GM12878 (cell line): ENCODE measurements around the gene TLR9. TPM values are rescaled to one million over a fixed set of nuclear protein-coding genes. Genes with fewer than 3 reads are reported as not detected.

Source experiments
- ATAC-seq: fragments of 200-7000 bp; cut with Tn5 transposase; 3 replicates; pipeline ENCODE4 v1.9.1; 2020; ENCODE audit warnings: mild to moderate bottlenecking, moderate library complexity
- BruUV-seq: library from RNA; stranded (reverse); fragments of 400-500 nt; replicated peaks from 2 replicates; lab custom pipeline; 2021; lab: Mats Ljungman, UMichigan
- CTCF ChIA-PET: fragments of 300-600 bp; sonication (Branson Sonifier 250); formaldehyde crosslinking; extraction: SDS; loops from one replicate; lab custom pipeline; 2021; ENCODE audit warnings: inconsistent platforms; lab: Yijun Ruan, JAX
- POLR2A ChIA-PET: fragments of 350-600 bp; formaldehyde crosslinking; extraction: SDS; loops from one replicate; lab custom pipeline; 2021; ENCODE audit warnings: inconsistent platforms; lab: Charles Lee
- RAD21 ChIA-PET: fragments of 300-600 bp; sonication (Branson Sonifier 250); formaldehyde crosslinking; loops from one replicate; lab custom pipeline; 2023; ENCODE audit warnings: antibody characterized with exemption; ENCODE audit not compliant: unreplicated experiment; lab: Charles Lee
- SMC1A ChIA-PET: fragments of 300-600 bp; sonication (Branson Sonifier 250); formaldehyde crosslinking; loops from one replicate; lab custom pipeline; 2023; ENCODE audit not compliant: unreplicated experiment, uncharacterized antibody; lab: Charles Lee
- DNase-seq: peaks from one replicate; pipeline ENCODE4 v3.0.0-alpha.2; 2011; ENCODE audit warnings: low read depth, low spot score
- FAIRE-seq: peaks from 3 replicates; lab custom pipeline; 2011; peaks lifted over from hg19 to GRCh38; lab: Jason Lieb, UNC
- H2AFZ ChIP-seq: 2 replicates; pipeline ENCODE4 v1.6.0; 2011; ENCODE audit warnings: low read depth, low read length, control low read depth; ENCODE audit not compliant: control insufficient read depth
- H3K27ac ChIP-seq: 2 replicates; pipeline ENCODE4 v1.5.1; 2011; ENCODE audit warnings: control low read depth; ENCODE audit not compliant: control insufficient read depth, insufficient read depth
- H3K27me3 ChIP-seq, 2 experiments: replicated peaks in 1 of 2; 2 replicates each; pipeline versions ENCODE4 v1.6.0 to v1.6.1; 2011; ENCODE audit warnings: low read length in 1 of 2; ENCODE audit not compliant: control insufficient read depth in 2 of 2, insufficient read depth in 2 of 2
- H3K36me3 ChIP-seq, 2 experiments: 2 replicates each; pipeline ENCODE4 v1.5.1; 2011; ENCODE audit warnings: low read length in 1 of 2; ENCODE audit not compliant: control insufficient read depth in 2 of 2, insufficient read depth in 2 of 2
- H3K4me1 ChIP-seq: 2 replicates; pipeline ENCODE4 v1.6.1; 2011; ENCODE audit warnings: mild to moderate bottlenecking, low read length, moderate library complexity, mixed read lengths; ENCODE audit not compliant: control insufficient read depth, insufficient read depth
- H3K4me2 ChIP-seq: 2 replicates; pipeline ENCODE4 v1.6.0; 2011; ENCODE audit warnings: control low read depth; ENCODE audit not compliant: control insufficient read depth, insufficient read depth
- H3K4me3 ChIP-seq: fragments of 200-600 bp; sonication (generic); 2 replicates; pipeline ENCODE4 v1.5.1; 2016
- H3K79me2 ChIP-seq: 2 replicates; pipeline ENCODE4 v1.6.0; 2011; ENCODE audit warnings: low read length; ENCODE audit not compliant: control insufficient read depth, insufficient read depth
- H3K9ac ChIP-seq: 2 replicates; pipeline ENCODE4 v1.8.0; 2011; ENCODE audit warnings: low read length, control low read depth, mixed read lengths; ENCODE audit not compliant: control insufficient read depth, insufficient read depth
- H3K9me3 ChIP-seq: replicated peaks from 3 replicates; pipeline ENCODE4 v1.5.1; 2011; ENCODE audit warnings: mild to moderate bottlenecking, low read length; ENCODE audit not compliant: control insufficient read depth, insufficient read depth
- H4K20me1 ChIP-seq: 2 replicates; pipeline ENCODE4 v1.6.0; 2011; ENCODE audit not compliant: control insufficient read depth, insufficient read depth
- EZH2 ChIP-seq: IDR thresholded peaks from 2 replicates; pipeline ENCODE4 v1.6.1; 2012; ENCODE audit warnings: low read depth, mild to moderate bottlenecking, control low read depth, inconsistent platforms, low read length, borderline replicate concordance; ENCODE audit not compliant: control insufficient read depth
- IKZF1 ChIP-seq: fragments of 450-650 bp; conservative IDR thresholded peaks from 2 replicates; pipeline ENCODE4 v1.6.1; 2017; ENCODE audit warnings: antibody characterized with exemption, mild to moderate bottlenecking
- MEF2A ChIP-seq: IDR thresholded peaks from 2 replicates; pipeline ENCODE4 v1.6.1; 2011; ENCODE audit warnings: low read depth, mild to moderate bottlenecking, low read length, moderate library complexity; ENCODE audit not compliant: insufficient read depth
- NR2C1 ChIP-seq: fragments of 450-650 bp; IDR thresholded peaks from 2 replicates; pipeline ENCODE4 v1.6.1; 2017; ENCODE audit warnings: antibody characterized with exemption, mild to moderate bottlenecking, moderate library complexity
- POLR2A ChIP-seq: IDR thresholded peaks from 2 replicates; pipeline ENCODE4 v1.6.1; 2011; ENCODE audit warnings: low read depth, mild to moderate bottlenecking, low read length
- whole genome bisulfite sequencing: methylation state at CpG from one replicate; pipeline ENCODE4 v1.1.6; 2016; ENCODE audit warnings: low lambda C conversion rate; ENCODE audit not compliant: insufficient replicate concordance, insufficient coverage; ENCODE audit errors: missing lambda C conversion rate; 5-methylcytosine and 5-hydroxymethylcytosine counted together
- in situ Hi-C: fragments of 300-500 bp; cut with MboI; formaldehyde crosslinking; loops from 9 replicates; pipeline ENCODE4 v1.14.3; 2018; ENCODE audit warnings: mixed read lengths
- intact Hi-C: fragments of 100-400 bp; cut with micrococcal nuclease; formaldehyde crosslinking; loops from one replicate; pipeline ENCODE4 v1.14.2; 2022; ENCODE audit not compliant: unreplicated experiment
- polyA plus RNA-seq, 11 experiments: library from polyadenylated mRNA; depleted of rRNA in 4 of 11; unstranded in 6 of 11; stranded (reverse) in 5 of 11; fragments of >200 nt; fragmentation: Nextera tagmentation in 4 of 11; fragmentation: Illumina TruSeq in 1 of 11; extraction: Ambion mirVana in 4 of 11; extraction: Trizol in 1 of 11; gene quantifications; 1 replicate in 1 of 11; 2 replicates in 10 of 11; pipeline versions ENCODE4 v1.2.1 to v1.2.3, GENCODE V29; 2011 to 2016; ENCODE audit warnings: inconsistent platforms in 2 of 11, missing spikeins in 2 of 11, low read depth in 1 of 11
- total RNA-seq, 4 experiments: library from RNA; depleted of rRNA in 3 of 4; stranded (reverse); fragments of >200 nt in 3 of 4; fragmentation: Illumina TruSeq in 1 of 4; extraction: Trizol in 1 of 4; gene quantifications; 2 replicates each; pipeline versions ENCODE4 v1.2.1 to v1.2.3, GENCODE V29; 2013 to 2021
- TF ChIP-seq, protein P1 (sequence below): fragments of 450-650 bp; IDR thresholded peaks from 2 replicates; pipeline ENCODE4 v1.6.1; 2017; ENCODE audit warnings: mild to moderate bottlenecking, moderate library complexity
- TF ChIP-seq, protein P2 (sequence below), 3 experiments: IDR thresholded peaks in 2 of 3; conservative IDR thresholded peaks in 1 of 3; 2 replicates each; pipeline ENCODE4 v1.5.1; 2011; ENCODE audit warnings: low read depth in 3 of 3, low read length in 3 of 3, mild to moderate bottlenecking in 3 of 3, control low read depth in 2 of 3, moderate library complexity in 2 of 3, inconsistent platforms in 1 of 3, mixed read lengths in 1 of 3; ENCODE audit not compliant: control insufficient read depth in 2 of 3, insufficient read depth in 1 of 3; ENCODE audit errors: extremely low read depth in 1 of 3

TLR9 gene
- total and polyA plus RNA-seq, 10 of the 15 experiments (the other 5 are each of a cell fraction or from before 2014, with no cell fraction given) = 0.10 to 4.8 (median 0.53) TPM; not detected in 1

DNA sequence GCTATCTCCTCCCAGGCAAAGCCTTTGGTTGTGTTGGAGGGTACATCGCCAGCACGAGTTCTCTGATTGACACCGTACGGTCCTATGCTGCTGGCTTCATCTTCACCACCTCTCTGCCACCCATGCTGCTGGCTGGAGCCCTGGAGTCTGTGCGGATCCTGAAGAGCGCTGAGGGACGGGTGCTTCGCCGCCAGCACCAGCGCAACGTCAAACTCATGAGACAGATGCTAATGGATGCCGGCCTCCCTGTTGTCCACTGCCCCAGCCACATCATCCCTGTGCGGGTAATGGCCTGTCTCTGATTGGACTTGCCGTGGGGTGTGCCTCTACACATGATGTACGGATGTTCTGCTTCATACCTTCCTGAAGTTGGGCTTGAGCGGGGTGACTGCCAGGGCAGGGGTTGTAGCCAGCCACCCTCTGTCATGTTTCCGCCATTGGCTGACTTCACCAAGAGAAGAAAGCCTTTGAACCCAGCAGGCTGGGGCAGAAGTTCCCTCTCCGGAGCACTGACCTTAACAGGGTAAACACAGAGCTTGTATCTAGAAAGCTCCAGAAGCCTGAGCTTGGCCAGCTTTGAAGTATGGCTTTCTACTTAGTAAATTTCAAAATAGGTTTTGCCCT is 14.1 kb downstream of the TLR9 start:
- H3K36me3 ChIP-seq = peaks cover 25 to 48% of the 10 kb centered on the region in 2 experiments
- no TSS peak for BruUV-seq
- ChIA-PET POLR2A (interaction anchor here (1.0 to 1.5 kb wide), 3 partner anchors 10 to 49 kb away, joined by 3 read pairs; no protein-coding TSS in a partner anchor), CTCF (interaction anchor here (1.1 to 5.6 kb wide), 3 partner anchors 9 to 128 kb away, joined by 4 to 44 read pairs (median 6); no protein-coding TSS in a partner anchor), RAD21 (interaction anchor here (1.5 kb wide), 1 partner anchor 9 kb away, joined by 4 read pairs; no protein-coding TSS in a partner anchor)
- no peaks in the 10 kb centered on the region for H3K9me3 ChIP-seq
- H3K27ac ChIP-seq = no peak overlapping the region
- no peak overlapping the region for H3K4me3 ChIP-seq
- H3K9ac ChIP-seq = no peak overlapping the region
- H3K4me1 ChIP-seq = no peaks in the 10 kb centered on the region
- TF ChIP-seq EZH2 (no peak), MEF2A (no peak), POLR2A (peak; percentile 30; the same call in 1 of the 2 replicates)
- TF ChIP-seq, all 136 proteins: peak for 1
- DNase-seq (no peak), ATAC-seq (no peak), FAIRE-seq (no peak)
- Histone ChIP-seq H3K79me2 (no peaks in the 10 kb centered on the region; the same call in 1 of the 2 replicates), H3K4me2 (no peak overlapping the region), H2AFZ (no peak overlapping the region), H3K27me3 (no peaks in the 10 kb centered on the region), H4K20me1 (no peaks in the 10 kb centered on the region)
- WGBS = 95% methylated on average over 18 of the region's 18 CpGs
- SMC1A ChIA-PET = interaction anchor here (0.5 kb wide), 1 partner anchor 30 kb away, joined by 4 read pairs; no protein-coding TSS in a partner anchor
- intact Hi-C loops (no loop called here), in situ Hi-C loops (no loop called here)

DNA sequence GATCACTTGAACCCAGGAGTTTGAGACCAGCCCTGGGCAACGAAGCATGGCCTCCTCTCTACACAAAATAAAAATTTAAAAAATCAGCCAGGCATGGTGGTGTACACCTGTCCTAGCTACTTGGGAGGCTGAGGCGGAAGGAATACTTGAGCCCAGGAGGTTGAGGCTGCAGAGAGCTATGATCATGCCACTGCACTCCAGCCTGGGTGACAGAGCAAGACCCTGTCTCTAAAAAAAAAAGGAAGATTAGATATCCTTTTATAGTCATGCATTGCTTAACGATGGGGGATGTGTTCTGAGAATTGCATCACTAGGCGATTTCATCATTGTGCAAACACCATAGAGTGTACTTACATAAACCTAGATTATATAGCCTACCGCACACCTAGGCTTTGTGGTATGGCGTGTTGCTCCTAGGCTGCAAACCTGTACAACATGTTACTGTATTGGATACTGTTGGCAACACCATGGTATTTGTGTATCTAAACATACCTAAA is 14.8 kb downstream of the TLR9 start:
- H3K4me1 ChIP-seq = no peaks in the 10 kb centered on the region
- H3K27me3 ChIP-seq = no peaks in the 10 kb centered on the region
- CTCF ChIA-PET = interaction anchor here (1.1 to 5.6 kb wide), 5 partner anchors 9 to 129 kb away, joined by 3 to 44 read pairs (median 4); partner anchors contain the start of gene TLR9
- in situ Hi-C loops (no loop called here), intact Hi-C loops (no loop called here)
- H2AFZ ChIP-seq = no peak overlapping the region
- DNase-seq (no peak), ATAC-seq (no peak), FAIRE-seq (no peak)
- H3K36me3 ChIP-seq = peaks cover 23 to 54% of the 10 kb centered on the region in 2 experiments
- POLR2A ChIA-PET = interaction anchor here (0.8 to 1.5 kb wide), 2 partner anchors 9 to 38 kb away, joined by 3 read pairs; no protein-coding TSS in a partner anchor
- H3K9ac ChIP-seq = no peak overlapping the region
- no peak overlapping the region for H3K4me3 ChIP-seq
- H3K27ac ChIP-seq = no peak overlapping the region
- H3K4me2 ChIP-seq = no peak overlapping the region
- SMC1A ChIA-PET = interaction anchor here (0.5 kb wide), 1 partner anchor 31 kb away, joined by 4 read pairs; no protein-coding TSS in a partner anchor
- H4K20me1 ChIP-seq = no peaks in the 10 kb centered on the region
- no TSS peak for BruUV-seq
- no peaks in the 10 kb centered on the region for H3K9me3 ChIP-seq
- 95% methylated on average over 6 of the region's 6 CpGs for WGBS
- RAD21 ChIA-PET = interaction anchor here (1.0 kb wide), 1 partner anchor 209 kb away, joined by 3 read pairs; no protein-coding TSS in a partner anchor
- H3K79me2 ChIP-seq = no peaks in the 10 kb centered on the region; the same call in 1 of the 2 replicates
- TF ChIP-seq IKZF1 (no peak), NR2C1 (no peak)
- TF ChIP-seq, protein P1, sequence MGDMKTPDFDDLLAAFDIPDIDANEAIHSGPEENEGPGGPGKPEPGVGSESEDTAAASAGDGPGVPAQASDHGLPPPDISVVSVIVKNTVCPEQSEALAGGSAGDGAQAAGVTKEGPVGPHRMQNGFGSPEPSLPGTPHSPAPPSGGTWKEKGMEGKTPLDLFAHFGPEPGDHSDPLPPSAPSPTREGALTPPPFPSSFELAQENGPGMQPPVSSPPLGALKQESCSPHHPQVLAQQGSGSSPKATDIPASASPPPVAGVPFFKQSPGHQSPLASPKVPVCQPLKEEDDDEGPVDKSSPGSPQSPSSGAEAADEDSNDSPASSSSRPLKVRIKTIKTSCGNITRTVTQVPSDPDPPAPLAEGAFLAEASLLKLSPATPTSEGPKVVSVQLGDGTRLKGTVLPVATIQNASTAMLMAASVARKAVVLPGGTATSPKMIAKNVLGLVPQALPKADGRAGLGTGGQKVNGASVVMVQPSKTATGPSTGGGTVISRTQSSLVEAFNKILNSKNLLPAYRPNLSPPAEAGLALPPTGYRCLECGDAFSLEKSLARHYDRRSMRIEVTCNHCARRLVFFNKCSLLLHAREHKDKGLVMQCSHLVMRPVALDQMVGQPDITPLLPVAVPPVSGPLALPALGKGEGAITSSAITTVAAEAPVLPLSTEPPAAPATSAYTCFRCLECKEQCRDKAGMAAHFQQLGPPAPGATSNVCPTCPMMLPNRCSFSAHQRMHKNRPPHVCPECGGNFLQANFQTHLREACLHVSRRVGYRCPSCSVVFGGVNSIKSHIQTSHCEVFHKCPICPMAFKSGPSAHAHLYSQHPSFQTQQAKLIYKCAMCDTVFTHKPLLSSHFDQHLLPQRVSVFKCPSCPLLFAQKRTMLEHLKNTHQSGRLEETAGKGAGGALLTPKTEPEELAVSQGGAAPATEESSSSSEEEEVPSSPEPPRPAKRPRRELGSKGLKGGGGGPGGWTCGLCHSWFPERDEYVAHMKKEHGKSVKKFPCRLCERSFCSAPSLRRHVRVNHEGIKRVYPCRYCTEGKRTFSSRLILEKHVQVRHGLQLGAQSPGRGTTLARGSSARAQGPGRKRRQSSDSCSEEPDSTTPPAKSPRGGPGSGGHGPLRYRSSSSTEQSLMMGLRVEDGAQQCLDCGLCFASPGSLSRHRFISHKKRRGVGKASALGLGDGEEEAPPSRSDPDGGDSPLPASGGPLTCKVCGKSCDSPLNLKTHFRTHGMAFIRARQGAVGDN = no peak
- TF ChIP-seq, protein P2, sequence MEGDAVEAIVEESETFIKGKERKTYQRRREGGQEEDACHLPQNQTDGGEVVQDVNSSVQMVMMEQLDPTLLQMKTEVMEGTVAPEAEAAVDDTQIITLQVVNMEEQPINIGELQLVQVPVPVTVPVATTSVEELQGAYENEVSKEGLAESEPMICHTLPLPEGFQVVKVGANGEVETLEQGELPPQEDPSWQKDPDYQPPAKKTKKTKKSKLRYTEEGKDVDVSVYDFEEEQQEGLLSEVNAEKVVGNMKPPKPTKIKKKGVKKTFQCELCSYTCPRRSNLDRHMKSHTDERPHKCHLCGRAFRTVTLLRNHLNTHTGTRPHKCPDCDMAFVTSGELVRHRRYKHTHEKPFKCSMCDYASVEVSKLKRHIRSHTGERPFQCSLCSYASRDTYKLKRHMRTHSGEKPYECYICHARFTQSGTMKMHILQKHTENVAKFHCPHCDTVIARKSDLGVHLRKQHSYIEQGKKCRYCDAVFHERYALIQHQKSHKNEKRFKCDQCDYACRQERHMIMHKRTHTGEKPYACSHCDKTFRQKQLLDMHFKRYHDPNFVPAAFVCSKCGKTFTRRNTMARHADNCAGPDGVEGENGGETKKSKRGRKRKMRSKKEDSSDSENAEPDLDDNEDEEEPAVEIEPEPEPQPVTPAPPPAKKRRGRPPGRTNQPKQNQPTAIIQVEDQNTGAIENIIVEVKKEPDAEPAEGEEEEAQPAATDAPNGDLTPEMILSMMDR (IDR thresholded peaks at IDR 0.05 in 2 of 3, conservative IDR thresholded peaks at IDR 0.05 in 1 of 3; ENCODE audit: control insufficient read depth in 2 of 3, extremely low read depth in 1 of 3, insufficient read depth in 1 of 3, low read depth in 3 of 3, low read length in 3 of 3) = no peak
